Neutrophil (primary cell): Measurements from ENCODE around the gene TFCP2.

Source experiments
- H3K27ac ChIP-seq: fragments of 200-600 bp; sonication (generic); 2 replicates; pipeline ENCODE4 v1.5.1; 2016; ENCODE audit warnings: mild to moderate bottlenecking, moderate library complexity
- H3K27me3 ChIP-seq: fragments of 200-600 bp; sonication (generic); 2 replicates; pipeline ENCODE4 v1.6.0; 2016; ENCODE audit warnings: mild to moderate bottlenecking
- H3K36me3 ChIP-seq: fragments of 200-600 bp; sonication (generic); 2 replicates; pipeline ENCODE4 v1.5.1; 2017
- H3K4me1 ChIP-seq, 2 experiments: fragments of 200-600 bp in 1 of 2; sonication (generic) in 1 of 2; 1 replicate in 1 of 2; 2 replicates in 1 of 2; pipeline versions ENCODE4 v1.5.1 to v1.6.1; 2013 to 2016; ENCODE audit warnings: low read depth in 1 of 2, low read length in 1 of 2, mild to moderate bottlenecking in 1 of 2, moderate library complexity in 1 of 2; ENCODE audit not compliant: control insufficient read depth in 1 of 2, insufficient read depth in 1 of 2
- H3K4me3 ChIP-seq, 2 experiments: fragments of 200-600 bp in 1 of 2; sonication (generic) in 1 of 2; 1 replicate in 1 of 2; 2 replicates in 1 of 2; pipeline ENCODE4 v1.5.1; 2013 to 2016; ENCODE audit warnings: low read depth in 1 of 2, low read length in 1 of 2, mild to moderate bottlenecking in 1 of 2, moderate library complexity in 1 of 2
- H3K9me3 ChIP-seq: fragments of 200-600 bp; sonication (generic); 2 replicates; pipeline ENCODE4 v1.5.1; 2016
- TF ChIP-seq, protein P1 (sequence below): fragments of 200-600 bp; sonication (generic); IDR thresholded peaks from 2 replicates; pipeline ENCODE4 v1.5.1; 2016; ENCODE audit warnings: antibody characterized with exemption

The TFCP2 gene

DNA sequence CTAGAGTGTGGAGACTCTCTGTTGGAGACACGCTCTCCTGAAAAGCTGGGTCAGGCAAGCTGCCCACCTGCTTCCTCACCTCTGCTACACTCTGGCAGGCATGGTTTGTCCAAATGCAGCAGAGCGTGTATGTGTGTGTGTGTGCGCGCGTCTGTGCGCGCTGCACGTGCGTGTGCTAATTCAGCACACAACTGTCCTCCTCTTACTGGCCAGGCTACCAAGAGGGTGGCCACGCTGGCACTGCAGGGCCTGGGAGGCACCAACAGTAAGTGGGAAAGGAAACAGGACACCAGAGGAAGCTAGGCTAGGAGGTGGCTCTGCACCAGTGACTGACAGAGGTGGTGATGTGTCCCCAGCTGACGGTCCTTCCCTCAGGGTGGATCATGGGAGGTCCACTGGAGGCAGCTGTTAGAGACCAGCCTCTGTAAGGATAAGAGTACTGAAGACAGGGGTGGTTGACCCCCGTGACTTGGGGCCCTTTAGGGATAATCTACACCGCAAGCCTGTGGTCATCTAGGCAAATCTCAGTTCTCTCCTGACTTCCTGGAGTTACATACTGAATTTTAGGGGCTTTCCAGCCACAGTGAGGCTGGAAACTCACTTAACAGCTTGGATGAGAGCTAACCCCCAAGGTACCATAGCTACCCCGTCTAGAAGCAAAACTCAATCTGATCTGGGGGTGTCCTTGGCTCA lies 15.6 kb upstream of the TFCP2 start:
- Histone ChIP-seq H3K27me3 (no peaks in the 10 kb centered on the region), H3K27ac (no peak overlapping the region), H3K4me1 (no peaks in the 10 kb centered on the region), H3K9me3 (no peaks in the 10 kb centered on the region), H3K4me3 (no peak overlapping the region), H3K36me3 (no peaks in the 10 kb centered on the region)
- TF ChIP-seq, protein P1, sequence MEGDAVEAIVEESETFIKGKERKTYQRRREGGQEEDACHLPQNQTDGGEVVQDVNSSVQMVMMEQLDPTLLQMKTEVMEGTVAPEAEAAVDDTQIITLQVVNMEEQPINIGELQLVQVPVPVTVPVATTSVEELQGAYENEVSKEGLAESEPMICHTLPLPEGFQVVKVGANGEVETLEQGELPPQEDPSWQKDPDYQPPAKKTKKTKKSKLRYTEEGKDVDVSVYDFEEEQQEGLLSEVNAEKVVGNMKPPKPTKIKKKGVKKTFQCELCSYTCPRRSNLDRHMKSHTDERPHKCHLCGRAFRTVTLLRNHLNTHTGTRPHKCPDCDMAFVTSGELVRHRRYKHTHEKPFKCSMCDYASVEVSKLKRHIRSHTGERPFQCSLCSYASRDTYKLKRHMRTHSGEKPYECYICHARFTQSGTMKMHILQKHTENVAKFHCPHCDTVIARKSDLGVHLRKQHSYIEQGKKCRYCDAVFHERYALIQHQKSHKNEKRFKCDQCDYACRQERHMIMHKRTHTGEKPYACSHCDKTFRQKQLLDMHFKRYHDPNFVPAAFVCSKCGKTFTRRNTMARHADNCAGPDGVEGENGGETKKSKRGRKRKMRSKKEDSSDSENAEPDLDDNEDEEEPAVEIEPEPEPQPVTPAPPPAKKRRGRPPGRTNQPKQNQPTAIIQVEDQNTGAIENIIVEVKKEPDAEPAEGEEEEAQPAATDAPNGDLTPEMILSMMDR, result no peak

DNA sequence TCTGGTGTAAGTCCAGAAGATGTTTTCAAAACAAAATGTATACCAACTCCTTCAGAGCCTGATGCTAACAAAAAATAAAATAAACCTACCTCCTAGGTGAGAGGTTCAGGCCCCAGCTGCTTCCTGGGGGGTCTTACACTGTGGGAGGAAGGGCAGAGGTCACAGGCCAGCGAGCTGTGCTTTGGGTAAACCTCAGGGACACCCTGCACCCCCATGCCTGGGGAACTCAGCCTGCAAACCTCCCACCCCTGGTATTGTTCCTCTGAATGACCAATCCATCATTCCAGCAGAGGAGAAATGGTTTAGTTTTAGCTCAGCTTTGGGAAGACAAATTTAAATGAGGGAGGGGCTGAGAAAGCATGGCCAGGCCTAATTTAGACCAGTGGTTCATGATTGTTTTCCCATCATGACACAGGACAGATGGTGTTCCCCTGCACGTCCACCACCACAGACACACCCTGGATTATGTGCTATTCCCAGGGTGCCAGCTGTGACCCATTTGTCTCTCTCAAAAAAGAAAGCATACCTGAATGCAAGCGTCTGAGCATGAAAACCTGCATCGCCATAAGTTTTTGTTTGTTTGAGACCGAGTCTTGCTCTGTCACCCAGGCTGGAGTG lies 14.5 kb upstream of the TFCP2 start:
- no peaks in the 10 kb centered on the region for H3K36me3 ChIP-seq
- no peaks in the 10 kb centered on the region for H3K27me3 ChIP-seq
- no peak overlapping the region for H3K4me3 ChIP-seq
- H3K27ac ChIP-seq, result no peak overlapping the region
- H3K9me3 ChIP-seq, result no peaks in the 10 kb centered on the region
- TF ChIP-seq, protein P1, result no peak
- H3K4me1 ChIP-seq, result no peaks in the 10 kb centered on the region

DNA sequence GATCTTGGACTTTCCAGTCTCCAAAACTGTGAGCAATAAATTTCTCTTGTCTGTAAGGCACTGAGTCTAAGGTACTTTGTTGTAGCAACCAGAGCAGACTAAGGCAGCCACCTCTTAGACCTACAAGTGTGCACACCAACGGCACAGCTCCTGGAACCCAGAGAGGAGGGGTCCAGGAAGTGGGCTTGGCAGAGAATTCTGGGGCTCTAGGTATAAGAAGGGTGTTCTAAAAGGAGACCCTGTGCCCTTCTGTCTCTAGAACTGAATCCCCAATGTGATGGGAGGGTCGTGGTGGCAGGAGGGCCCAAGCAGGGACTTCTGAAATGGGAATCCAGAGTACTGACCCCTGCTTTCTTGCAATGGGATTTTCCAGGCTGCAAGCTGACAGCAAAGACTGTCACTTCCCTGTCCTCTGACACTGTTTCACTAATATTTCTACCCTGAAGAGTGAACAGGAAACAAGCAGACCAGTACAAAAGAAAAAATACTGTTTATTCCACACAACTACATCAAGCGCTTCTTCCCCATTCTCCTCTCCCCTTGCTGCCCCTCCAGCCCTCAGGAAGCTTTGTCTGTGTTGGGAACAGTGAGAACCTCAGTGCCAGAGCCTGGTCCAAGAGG lies 13.6 kb upstream of the TFCP2 start:
- TF ChIP-seq, protein P1, result no peak
- H3K27ac ChIP-seq, result no peak overlapping the region
- no peak overlapping the region for H3K4me3 ChIP-seq
- no peaks in the 10 kb centered on the region for H3K9me3 ChIP-seq
- no peaks in the 10 kb centered on the region for H3K27me3 ChIP-seq
- no peaks in the 10 kb centered on the region for H3K4me1 ChIP-seq
- no peaks in the 10 kb centered on the region for H3K36me3 ChIP-seq

- Histone ChIP-seq H3K27ac (no peak overlapping the region), H3K4me3 (no peak overlapping the region), H3K36me3 (no peaks in the 10 kb centered on the region), H3K27me3 (no peaks in the 10 kb centered on the region), H3K9me3 (no peaks in the 10 kb centered on the region), H3K4me1 (no peaks in the 10 kb centered on the region)
- TF ChIP-seq, protein P1, result no peak
These were observed 12.3 kb upstream of the TFCP2 start for GRCh38 chr12:51185171-51185717.

GRCh38 chr12:51183816-51184215 lies 10.9 kb upstream of the TFCP2 start:
- Histone ChIP-seq H3K36me3 (no peaks in the 10 kb centered on the region), H3K27me3 (no peaks in the 10 kb centered on the region), H3K4me1 (no peaks in the 10 kb centered on the region), H3K27ac (no peak overlapping the region), H3K4me3 (no peak overlapping the region), H3K9me3 (no peaks in the 10 kb centered on the region)
- TF ChIP-seq, protein P1, result no peak
